Amygdala (tissue), 56 donors: ENCODE results near the gene MEGF11.

Experiments
- DNase-seq, 56 donors: peaks; one replicate each; lab custom pipeline; 2025; lab: John Stamatoyannopoulos, UW

Gene MEGF11

DNA sequence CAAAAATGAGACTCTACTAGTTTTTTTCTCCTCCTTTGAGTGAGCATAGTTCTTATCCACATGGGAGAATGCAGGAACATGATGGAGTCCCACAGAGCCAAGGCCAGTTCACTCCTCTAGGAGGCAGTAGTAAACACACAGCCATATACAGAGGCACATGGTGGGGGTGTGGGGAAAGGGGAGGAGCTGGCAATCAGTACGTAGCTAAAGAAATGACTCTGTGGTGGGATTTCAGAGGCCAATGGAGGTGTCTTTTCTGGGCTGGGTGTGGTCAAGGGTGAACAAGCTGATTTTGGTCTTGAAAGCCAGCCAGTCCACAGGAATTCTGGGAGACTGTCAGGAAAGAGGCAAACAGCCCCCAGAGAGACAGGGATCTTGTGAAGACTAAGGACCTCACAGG, 390.9 kb downstream of the MEGF11 start:
- no peak for DNase-seq

DNA sequence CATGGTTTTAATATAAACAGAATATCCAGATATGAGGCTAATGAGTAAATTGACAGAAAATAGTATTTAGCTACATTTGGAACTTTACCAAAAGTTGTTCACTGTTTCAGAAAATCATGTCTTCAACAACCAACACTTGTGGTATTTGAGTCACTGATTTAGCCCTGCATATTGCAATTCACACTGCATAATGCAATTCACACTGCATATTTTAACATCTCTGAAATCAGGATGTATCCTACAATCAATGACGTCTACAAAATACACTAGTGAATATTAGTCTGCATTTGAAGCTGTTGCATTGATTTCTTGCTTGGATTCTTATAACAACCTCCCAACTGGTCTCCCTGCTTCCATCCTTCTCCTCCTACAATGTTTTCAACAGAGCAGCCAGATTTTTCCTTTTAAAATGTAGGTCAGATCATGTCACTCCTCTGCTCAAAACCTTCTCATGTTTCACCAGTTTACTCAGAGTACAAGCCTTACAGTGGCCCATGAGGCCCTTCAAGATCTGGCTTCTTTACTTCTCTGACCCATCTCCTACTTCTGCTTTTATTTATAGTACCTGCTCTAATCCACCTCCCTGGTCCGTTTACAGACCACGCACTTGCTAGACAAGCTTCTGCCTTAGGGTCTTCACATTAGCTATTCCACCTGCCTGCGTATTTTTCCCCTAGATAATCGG, 395.7 kb downstream of the MEGF11 start:
- DNase-seq = no peak

- peak in 10 of 56 donors; percentile 5 to 56 (median 14) for DNase-seq
These were observed 396.6 kb downstream of the MEGF11 start for GRCh38 chr15:65856821-65857455.

- no peak for DNase-seq
These were observed 401.6 kb downstream of the MEGF11 start for GRCh38 chr15:65851981-65852380.

- DNase-seq = no peak
These were observed 405.6 kb downstream of the MEGF11 start for GRCh38 chr15:65847989-65848388.

GRCh38 chr15:65845826-65846519, 407.6 kb downstream of the MEGF11 start:
- no peak for DNase-seq
